ENCODE measurements around the gene PVRIG.
"Not testable (repeated sequence)": the region's sequence is repeated elsewhere in the genome, so short reads cannot be mapped to it uniquely, and the experiment has no call there.

PVRIG gene

DNA sequence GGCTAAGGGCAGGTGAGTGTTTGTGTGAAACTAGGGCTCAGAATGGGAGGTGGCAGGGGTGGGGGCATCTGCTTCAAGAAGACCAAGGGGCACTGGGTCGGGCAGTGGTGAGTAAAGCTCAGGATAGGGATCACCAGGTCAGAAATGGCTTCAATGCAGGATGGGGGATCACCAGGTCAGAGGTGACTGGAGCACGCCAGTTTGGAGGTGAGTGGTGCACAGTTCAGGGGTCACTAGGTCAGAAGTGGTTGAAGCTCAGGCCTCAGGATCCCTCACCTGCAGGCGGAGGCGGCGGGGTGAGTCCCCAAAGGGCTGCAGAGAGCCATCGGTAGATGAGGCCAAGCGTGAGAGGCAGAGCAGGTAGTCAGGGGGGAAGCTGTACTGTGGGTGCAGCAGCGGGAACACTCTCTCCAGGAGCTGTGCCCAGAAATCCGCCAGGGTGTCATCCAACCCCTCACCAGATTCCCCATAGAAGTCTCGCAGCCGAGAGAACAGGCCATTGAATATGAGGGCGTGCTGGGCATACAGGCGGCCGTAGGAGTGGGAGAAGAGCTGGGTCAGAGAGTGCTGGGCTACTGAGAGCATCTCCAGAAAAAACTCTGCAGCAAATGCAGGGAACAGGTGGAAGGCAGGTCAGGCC is 44.3 kb upstream of the PVRIG start:
- no peak overlapping the region for H3K4me3 ChIP-seq (ENCODE audit: low read length)
- TF ChIP-seq, protein P1, sequence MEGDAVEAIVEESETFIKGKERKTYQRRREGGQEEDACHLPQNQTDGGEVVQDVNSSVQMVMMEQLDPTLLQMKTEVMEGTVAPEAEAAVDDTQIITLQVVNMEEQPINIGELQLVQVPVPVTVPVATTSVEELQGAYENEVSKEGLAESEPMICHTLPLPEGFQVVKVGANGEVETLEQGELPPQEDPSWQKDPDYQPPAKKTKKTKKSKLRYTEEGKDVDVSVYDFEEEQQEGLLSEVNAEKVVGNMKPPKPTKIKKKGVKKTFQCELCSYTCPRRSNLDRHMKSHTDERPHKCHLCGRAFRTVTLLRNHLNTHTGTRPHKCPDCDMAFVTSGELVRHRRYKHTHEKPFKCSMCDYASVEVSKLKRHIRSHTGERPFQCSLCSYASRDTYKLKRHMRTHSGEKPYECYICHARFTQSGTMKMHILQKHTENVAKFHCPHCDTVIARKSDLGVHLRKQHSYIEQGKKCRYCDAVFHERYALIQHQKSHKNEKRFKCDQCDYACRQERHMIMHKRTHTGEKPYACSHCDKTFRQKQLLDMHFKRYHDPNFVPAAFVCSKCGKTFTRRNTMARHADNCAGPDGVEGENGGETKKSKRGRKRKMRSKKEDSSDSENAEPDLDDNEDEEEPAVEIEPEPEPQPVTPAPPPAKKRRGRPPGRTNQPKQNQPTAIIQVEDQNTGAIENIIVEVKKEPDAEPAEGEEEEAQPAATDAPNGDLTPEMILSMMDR (IDR thresholded peaks at IDR 0.05; ENCODE audit: insufficient read depth, low read depth, low read length, missing control alignments): no peak
- DNase-seq (ENCODE audit: low read depth): no peak

DNA sequence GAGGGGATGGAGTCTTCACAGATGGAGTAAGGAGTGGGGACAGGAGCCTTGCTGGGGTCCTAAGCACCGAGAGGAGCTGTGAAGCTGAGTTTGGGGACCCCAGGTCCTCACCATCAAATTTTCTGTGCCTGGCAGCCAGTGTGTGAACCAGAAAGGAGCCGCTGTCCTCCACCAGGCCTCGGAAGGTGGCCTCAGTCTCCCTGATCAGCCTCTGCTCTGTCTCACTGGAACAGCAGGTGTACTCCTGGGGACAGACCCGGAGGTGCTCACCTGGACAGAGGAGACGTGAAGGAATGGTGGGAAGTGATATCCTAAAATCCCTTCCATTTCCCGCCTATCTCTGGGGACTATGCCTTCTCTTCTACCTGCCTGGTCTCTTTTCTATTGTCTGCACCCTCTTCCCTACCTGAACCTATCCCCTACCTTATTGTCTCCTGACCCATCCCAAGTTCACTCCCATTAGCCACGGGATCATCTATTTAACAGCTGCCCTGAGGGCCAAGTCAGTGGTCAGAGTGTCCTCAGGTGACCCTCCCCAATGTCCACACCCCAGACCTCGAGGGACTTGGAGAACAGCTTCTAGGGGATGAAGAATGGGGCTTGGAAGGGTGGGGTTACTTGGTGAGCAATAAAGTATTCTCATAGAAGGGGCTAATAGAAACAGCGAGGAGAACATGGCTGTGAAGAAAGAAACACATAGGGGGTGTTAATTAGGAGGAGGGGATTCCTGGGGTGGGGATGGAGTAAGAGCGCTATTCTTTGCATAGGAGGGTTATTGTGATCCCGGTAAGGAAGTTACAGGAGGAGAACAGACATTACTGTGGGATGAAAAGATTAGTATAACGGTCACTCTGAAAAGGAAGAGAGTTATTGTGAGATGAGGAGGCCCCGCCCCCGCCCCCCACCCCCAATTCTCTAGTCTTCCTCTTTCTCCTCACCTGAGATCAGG is 43.4 kb upstream of the PVRIG start:
- TF ChIP-seq, protein P1 (IDR thresholded peaks at IDR 0.05; ENCODE audit: insufficient read depth, low read depth, low read length, missing control alignments): no peak
- no peak for DNase-seq (ENCODE audit: low read depth)
- peak overlapping the region; percentile 75 for H3K4me3 ChIP-seq (ENCODE audit: low read length)

DNA sequence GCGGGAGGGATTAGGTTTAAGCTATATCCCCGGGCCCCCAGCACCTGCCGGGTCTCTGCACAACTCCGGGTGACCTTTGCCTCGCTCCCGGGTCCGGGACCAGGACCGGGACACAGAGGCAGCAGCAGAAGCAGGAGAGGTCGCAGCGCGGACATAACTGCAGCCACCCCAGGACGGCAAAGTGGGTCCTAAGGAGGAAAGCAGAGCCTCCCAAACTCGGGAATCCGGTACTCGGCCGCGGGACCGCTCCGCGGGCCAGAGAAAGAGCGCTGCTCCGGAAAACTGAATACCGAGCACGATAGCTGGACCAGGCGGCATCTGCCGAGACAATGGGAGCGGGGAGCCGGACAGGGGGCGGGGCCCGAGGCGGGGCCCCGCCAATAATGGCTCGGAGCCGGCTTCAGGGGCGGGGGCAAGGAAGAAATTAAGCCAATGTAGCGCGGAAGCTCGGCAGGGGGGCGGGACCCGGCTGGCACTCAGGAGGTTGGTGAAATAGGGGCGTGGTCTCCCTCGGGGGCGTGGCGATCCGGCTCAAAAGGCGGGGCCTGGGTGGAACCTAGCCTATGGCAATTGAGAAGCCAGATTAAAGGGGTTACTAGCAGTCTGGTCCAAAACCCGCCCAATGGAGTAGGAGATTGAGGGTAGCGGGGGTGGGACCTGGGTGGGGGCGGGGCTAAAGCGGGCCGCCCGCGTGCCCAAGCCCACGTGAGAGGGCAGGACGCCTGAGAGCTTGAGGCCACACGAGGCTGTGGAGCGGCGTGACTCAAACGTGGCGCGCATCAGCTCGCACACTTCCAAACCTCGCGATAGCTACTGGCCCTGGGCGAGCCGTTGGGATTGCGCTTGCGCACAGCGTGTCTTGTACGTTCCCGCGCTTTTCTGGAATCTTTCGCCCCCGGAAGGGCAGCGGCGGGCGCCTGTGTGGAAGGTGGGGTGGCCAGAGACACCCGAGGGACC is 42.4 kb upstream of the PVRIG start, which contains the start of the genes GPC2 and STAG3:
Gene GPC2, minus strand, starts transcription at position 337 of the 957 bp plus-strand sequence. Its CDS starts 182 bp downstream, at position 155.
Gene STAG3, plus strand, starts transcription at position 874 of the 957 bp plus-strand sequence. CDS start 2,639 bp downstream, outside the sequence.
- TF ChIP-seq, protein P1 (IDR thresholded peaks at IDR 0.05; ENCODE audit: insufficient read depth, low read depth, low read length, missing control alignments): no peak
- H3K4me3 ChIP-seq (ENCODE audit: low read length): peak within 1 kb of the TSS; percentile 75

DNA sequence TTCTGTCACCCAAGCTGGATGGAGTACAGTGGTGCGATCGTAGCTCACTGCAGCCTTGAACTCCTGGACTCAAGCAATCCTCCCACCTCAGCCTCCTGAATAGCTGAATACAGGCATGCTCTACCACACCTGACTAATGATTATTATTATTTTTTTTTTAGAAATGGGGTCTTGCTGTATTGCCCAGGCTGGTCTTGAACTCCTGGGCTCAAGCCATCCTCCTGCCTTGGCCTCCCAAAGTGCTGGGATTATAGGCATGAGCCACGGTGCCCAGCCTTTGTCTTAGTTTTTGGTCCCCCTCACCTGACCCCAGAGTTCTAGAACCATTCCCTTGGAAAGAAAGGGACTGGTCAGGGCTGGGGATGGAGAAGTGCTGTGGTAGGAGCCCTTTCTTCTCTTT is 39.7 kb upstream of the PVRIG start:
- not testable (repeated sequence) for H3K4me3 ChIP-seq (ENCODE audit: low read length); DNase-seq (ENCODE audit: low read depth)

More for the DNA sequence above, 42.4 kb upstream of the PVRIG start, which contains the start of the genes GPC2 and STAG3:
- DNase-seq (ENCODE audit: low read depth): peak; percentile 97

DNA sequence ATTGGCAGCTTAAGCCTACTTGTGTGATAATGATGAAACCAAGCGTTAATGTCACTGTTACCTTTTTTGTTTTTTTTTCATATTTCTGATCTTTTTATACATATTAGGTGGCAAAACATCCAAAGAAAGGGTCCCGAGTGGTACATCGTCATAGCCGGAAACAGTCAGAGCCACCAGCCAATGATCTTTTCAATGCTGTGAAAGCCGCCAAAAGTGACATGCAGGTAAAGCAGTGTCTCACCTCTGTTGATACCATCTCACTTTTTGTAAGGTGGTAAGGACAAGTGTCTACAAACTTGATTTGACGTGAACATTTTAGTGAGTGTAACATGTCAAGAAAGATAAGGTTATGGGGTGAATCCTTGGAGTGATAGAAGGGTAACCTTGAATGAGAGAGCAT is 37.1 kb upstream of the PVRIG start:
- H3K4me3 ChIP-seq (ENCODE audit: low read length); DNase-seq (ENCODE audit: low read depth): not testable (repeated sequence)

DNA sequence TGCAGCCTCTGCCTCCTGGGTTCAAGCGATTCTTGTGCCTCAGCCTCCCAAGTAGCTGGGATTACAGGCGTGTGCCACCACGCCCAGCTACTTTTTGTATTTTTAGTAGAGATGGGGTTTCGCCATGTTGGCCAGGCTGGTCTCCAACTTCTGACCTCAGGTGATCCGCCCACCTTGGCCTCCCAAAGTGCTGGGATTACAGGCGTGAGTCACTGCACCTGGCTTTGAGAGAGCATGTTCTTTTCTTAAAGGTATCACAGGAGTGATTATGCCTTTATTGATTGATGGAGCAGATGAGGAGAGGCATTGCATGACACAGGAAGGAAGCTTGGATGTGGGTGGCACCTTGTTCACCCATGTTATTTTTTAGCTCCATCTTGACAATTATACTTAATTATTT is 36.7 kb upstream of the PVRIG start:
- DNase-seq (ENCODE audit: low read depth); H3K4me3 ChIP-seq (ENCODE audit: low read length): not testable (repeated sequence)

DNA sequence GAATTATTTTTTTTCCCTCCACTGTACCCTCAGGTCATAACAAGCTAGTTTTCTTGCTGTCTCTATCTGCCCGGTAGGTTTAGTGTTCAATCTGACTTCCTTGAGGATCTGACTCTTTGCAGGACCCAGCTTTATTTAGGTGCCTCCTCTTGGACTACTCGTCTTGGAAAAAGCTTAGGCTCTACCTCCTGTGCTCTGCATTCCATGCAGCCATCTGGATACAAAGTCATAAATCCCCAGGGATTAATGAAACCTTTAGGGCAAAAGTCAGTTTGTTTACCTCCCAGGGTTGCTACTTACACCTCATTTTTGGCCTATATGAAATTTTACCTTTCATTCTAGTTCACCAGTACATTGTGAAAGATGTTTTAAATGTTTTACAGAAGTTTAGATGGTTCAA is 34.0 kb upstream of the PVRIG start:
- H3K4me3 ChIP-seq (ENCODE audit: low read length): no peak overlapping the region
- DNase-seq (ENCODE audit: low read depth): no peak
- TF ChIP-seq, protein P1 (IDR thresholded peaks at IDR 0.05; ENCODE audit: insufficient read depth, low read depth, low read length, missing control alignments): no peak

DNA sequence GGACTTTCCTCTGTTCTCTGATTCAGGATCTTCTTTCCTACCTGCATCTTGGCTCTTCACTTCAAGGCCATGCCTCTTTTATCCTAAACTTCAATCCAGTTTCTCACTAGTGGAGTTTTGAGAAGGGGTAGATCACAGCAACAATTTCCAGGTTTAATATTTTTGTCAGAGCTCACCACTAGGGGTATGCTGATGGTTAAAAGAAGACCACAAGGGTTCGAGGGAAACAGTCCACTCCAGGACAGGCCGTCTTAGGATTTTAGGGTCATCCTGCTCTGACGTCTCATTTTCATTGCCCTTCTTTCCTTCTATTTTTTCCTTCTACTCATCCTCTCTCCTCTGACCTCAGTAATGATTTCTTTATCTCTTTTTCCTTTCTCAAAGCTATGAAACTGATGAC is 30.7 kb upstream of the PVRIG start:
- TF ChIP-seq, protein P1 (IDR thresholded peaks at IDR 0.05; ENCODE audit: insufficient read depth, low read depth, low read length, missing control alignments): no peak
- no peak for DNase-seq (ENCODE audit: low read depth)
- no peak overlapping the region for H3K4me3 ChIP-seq (ENCODE audit: low read length)

Measured in epithelial cell of esophagus (primary cell).